ENCODE data around the gene CUBN.

Gene CUBN

DNA sequence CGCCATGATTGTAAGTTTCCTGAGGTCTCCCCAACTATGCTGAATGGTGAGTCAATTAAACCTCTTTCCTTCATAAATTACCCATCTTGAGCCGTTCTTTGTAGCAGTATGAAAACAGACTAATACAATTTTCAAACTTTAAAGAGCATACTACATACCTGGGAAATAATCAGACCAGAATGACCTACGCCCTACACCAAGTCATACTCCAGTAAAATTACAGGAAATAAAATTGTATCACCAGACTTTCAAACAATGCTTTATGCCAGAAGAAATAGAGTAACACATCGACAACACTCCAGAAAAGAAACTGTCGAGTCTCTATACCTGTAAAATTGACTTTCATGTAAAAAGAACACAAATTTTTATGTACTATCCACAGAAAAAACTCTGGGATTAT, 331.0 kb downstream of the CUBN start:
- DNase-seq (ENCODE audit: low read depth in 2 of 2): no peak
- TF ChIP-seq, protein P1, sequence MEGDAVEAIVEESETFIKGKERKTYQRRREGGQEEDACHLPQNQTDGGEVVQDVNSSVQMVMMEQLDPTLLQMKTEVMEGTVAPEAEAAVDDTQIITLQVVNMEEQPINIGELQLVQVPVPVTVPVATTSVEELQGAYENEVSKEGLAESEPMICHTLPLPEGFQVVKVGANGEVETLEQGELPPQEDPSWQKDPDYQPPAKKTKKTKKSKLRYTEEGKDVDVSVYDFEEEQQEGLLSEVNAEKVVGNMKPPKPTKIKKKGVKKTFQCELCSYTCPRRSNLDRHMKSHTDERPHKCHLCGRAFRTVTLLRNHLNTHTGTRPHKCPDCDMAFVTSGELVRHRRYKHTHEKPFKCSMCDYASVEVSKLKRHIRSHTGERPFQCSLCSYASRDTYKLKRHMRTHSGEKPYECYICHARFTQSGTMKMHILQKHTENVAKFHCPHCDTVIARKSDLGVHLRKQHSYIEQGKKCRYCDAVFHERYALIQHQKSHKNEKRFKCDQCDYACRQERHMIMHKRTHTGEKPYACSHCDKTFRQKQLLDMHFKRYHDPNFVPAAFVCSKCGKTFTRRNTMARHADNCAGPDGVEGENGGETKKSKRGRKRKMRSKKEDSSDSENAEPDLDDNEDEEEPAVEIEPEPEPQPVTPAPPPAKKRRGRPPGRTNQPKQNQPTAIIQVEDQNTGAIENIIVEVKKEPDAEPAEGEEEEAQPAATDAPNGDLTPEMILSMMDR (IDR thresholded peaks at IDR 0.05; ENCODE audit: low read depth, low read length): no peak
- no peak overlapping the region for H3K4me3 ChIP-seq (replicated peaks in 1 of 2; ENCODE audit: low read depth in 2 of 2, low read length in 2 of 2)

DNA sequence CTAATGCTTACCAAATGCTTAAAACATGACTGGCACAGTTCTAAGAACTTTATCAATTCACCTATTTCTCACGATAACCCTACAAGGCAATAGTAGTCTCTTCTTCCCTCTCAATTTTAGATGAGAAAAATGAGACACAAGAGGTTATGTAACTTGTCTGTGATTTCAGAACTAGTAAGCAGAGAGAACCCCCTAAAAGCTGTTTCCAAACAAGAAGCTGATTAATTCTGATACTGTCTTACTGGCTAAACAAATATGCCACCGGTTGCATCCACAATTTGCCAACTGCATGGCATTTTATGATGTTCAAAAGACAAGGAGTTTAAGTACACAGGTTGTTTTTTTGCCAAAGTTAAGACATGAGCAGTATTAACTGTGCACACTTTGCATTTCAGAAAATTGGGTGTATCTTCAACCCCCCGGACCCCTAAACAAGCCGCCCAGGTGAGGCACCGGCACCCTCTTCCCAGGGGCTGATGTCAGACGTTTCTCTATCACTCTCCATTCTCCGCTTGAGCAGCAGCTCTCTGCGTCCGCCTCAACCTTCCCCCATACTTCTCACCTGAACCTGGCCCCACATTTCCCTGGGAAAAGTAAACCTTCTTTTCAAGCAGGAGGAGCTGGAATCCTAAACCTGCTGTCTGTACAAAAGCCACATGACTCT, 334.1 kb downstream of the CUBN start:
- TF ChIP-seq, protein P1 (IDR thresholded peaks at IDR 0.05; ENCODE audit: low read depth, low read length): no peak
- H3K4me3 ChIP-seq (replicated peaks in 1 of 2; ENCODE audit: low read depth in 2 of 2, low read length in 2 of 2): no peak overlapping the region
- DNase-seq (ENCODE audit: low read depth in 2 of 2): no peak

DNA sequence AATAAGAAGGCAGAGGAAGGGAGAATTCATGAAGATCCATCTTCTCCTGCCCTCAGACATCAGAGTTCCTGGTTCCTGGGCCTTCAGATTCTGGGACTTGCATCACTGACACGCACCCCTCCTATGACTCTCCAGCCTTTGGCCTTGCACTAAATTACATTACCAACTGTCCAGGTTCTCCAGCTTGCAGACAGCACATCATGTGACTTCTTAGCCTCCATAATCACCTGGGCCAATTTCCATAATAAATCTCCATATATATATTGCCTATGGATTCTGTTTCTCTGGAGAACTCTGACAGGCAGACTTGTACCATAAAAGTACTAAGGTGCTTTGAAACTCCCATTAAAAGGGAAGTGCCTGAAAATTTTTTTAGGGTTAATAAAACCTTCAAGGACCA, 335.6 kb downstream of the CUBN start:
- TF ChIP-seq, protein P1 (IDR thresholded peaks at IDR 0.05; ENCODE audit: low read depth, low read length): no peak
- no peak for DNase-seq (ENCODE audit: low read depth in 2 of 2)

DNA sequence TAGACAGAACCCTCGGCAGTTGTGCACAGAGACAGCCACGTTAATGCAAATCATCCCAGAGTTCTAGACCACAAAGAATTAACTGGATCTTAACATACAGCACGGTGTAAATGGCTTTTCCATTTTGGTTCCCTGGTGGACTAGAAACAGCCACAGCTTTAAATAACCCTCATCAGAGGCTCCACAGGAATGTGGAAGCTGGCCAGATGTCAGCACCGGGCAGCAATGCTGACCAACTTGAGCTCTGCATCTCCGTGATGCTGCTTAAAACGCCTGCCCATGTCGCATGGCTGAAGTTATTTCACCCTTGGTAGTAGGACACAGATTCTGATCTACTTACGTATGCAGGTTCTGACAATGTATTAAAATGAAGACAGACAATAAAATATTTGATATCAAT, 336.9 kb downstream of the CUBN start:
- peak; percentile 7 to 66 for DNase-seq (ENCODE audit: low read depth in 2 of 2)
- TF ChIP-seq, protein P1 (IDR thresholded peaks at IDR 0.05; ENCODE audit: low read depth, low read length): no peak
- no peak overlapping the region for H3K4me3 ChIP-seq (replicated peaks in 1 of 2; ENCODE audit: low read depth in 2 of 2, low read length in 2 of 2)

More for the DNA sequence above, 335.6 kb downstream of the CUBN start:
- H3K4me3 ChIP-seq (replicated peaks in 1 of 2; ENCODE audit: low read depth in 2 of 2, low read length in 2 of 2): no peak overlapping the region

DNA sequence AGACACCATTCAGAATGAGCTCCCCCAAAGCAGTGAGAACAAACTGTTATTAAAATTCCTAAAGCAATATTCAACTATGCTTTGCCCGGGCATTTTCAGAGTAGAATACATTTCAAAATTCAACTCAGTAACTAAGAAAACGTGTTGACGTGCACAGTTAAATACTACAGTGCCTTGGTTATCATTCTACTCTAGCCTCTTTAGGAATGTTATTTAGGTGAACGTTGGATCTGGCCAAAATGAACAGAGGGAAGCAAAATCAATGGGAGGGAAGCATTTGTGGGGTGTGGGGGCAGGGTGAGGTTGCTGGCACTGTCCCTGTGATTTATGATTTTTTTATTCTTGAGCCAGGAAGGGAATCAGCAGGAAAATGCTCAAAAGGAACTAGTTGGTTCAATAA, 339.8 kb downstream of the CUBN start:
- H3K4me3 ChIP-seq (replicated peaks in 1 of 2; ENCODE audit: low read depth in 2 of 2, low read length in 2 of 2): no peak overlapping the region
- TF ChIP-seq, protein P1 (IDR thresholded peaks at IDR 0.05; ENCODE audit: low read depth, low read length): no peak
- no peak for DNase-seq (ENCODE audit: low read depth in 2 of 2)

DNA sequence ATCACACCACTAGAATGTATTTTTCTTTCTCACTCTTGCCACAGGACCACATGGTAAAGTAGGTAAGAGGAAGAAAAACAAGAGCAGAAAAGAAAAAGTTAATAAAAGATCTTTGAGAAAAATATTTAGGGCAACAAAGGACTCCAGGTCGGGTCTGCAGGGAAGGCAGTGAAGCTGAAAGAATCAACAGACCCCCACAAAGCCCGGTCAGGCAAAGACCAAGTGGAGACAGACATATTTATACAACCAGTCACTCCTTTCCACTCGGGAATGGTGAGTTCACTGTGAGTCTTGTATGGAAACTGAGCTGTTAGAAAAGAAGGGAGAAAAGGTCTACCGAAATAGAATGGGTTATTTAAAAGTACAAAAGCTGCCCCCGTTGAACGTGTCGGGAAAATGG, 340.4 kb downstream of the CUBN start:
- DNase-seq (ENCODE audit: low read depth in 2 of 2): no peak
- no peak overlapping the region for H3K4me3 ChIP-seq (replicated peaks in 1 of 2; ENCODE audit: low read depth in 2 of 2, low read length in 2 of 2)
- TF ChIP-seq, protein P1 (IDR thresholded peaks at IDR 0.05; ENCODE audit: low read depth, low read length): no peak

DNA sequence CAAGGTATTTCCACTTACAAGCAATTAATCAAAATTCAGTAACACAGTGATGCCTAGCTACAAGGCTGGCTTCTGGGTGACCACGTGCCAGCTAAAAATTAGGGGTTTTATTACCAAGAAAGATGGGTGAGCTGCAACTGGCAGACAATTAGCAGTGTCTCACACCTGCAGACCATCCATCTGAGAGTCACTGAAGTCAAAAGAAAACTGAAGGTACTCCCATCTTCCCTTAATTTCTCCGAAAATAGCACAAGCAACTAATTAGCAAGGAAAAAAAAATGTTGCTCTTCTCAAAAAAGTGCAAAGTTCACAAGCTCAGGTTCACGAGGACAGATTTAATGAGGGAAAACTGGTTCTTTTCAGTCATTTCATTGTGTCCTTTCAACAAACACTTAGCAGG, 340.8 kb downstream of the CUBN start:
- no peak for DNase-seq (ENCODE audit: low read depth in 2 of 2)
- H3K4me3 ChIP-seq (replicated peaks in 1 of 2; ENCODE audit: low read depth in 2 of 2, low read length in 2 of 2): no peak overlapping the region
- TF ChIP-seq, protein P1 (IDR thresholded peaks at IDR 0.05; ENCODE audit: low read depth, low read length): no peak
